Measurements from ENCODE around the gene RNF180. TPM values are rescaled to one million over a fixed set of nuclear protein-coding genes. Genes with fewer than 3 reads are reported as not detected.
"Not testable (repeated sequence)": the region's sequence is repeated elsewhere in the genome, so short reads cannot be mapped to it uniquely, and the experiment has no call there.

Gene RNF180
- total RNA-seq, 2 donors from 2014 or later: not detected

DNA sequence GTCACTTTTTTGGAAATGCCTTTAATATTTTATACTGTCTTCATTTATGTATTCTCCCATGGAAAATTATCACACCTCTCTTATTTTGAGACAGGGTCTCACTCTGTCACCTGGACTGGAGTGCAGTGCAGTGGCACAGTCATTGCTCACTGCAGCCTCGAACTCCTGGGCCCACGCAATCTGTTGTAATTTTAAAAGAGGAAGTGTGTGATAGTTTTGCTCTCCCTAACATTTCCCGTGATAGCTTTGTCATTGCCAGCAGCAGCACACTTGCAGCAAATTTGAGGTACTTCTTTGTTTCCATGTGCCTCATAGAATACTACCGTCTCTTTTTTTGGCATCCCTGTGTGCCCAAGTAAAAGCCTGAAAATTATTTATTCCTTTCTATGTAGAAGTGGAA, 103.5 kb downstream of the RNF180 start:
- Mint-ChIP-seq H3K27ac (no peak overlapping the region), H3K36me3 (no peaks in the 10 kb centered on the region), H3K27me3 (no peaks in the 10 kb centered on the region), H3K4me1 (ENCODE audit: low read depth in 2 of 2) (no peaks in the 10 kb centered on the region), H3K4me3 (no peak overlapping the region), H3K9me3 (peaks cover 10% of the 10 kb centered on the region)
- ATAC-seq: no peak
- no peak for DNase-seq (ENCODE audit: low spot score)

DNA sequence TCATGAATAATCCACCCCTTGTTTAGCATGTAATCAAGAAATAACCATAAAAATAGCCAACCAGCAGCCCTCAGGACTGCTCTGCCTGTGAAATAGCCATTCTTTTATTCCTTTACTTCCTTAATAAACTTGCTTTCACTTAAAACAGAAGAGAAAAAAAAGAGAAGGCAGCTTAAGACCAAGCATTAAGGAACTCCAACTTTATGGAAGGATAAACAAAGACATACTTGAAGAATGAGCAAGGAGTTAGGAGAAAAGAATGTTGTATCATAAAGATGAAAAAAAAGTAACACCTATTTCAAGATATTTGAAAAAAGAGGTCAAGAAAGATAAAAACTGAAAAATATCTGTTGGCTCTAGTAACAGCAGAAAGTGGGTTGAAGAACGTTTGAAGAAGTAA, 107.6 kb downstream of the RNF180 start:
- Mint-ChIP-seq H3K36me3 (no peaks in the 10 kb centered on the region), H3K4me1 (ENCODE audit: low read depth in 2 of 2) (no peaks in the 10 kb centered on the region), H3K27me3 (no peaks in the 10 kb centered on the region), H3K4me3 (no peak overlapping the region), H3K27ac (no peak overlapping the region), H3K9me3 (peaks cover 18% of the 10 kb centered on the region)
- ATAC-seq (no peak), DNase-seq (ENCODE audit: low spot score) (no peak)

DNA sequence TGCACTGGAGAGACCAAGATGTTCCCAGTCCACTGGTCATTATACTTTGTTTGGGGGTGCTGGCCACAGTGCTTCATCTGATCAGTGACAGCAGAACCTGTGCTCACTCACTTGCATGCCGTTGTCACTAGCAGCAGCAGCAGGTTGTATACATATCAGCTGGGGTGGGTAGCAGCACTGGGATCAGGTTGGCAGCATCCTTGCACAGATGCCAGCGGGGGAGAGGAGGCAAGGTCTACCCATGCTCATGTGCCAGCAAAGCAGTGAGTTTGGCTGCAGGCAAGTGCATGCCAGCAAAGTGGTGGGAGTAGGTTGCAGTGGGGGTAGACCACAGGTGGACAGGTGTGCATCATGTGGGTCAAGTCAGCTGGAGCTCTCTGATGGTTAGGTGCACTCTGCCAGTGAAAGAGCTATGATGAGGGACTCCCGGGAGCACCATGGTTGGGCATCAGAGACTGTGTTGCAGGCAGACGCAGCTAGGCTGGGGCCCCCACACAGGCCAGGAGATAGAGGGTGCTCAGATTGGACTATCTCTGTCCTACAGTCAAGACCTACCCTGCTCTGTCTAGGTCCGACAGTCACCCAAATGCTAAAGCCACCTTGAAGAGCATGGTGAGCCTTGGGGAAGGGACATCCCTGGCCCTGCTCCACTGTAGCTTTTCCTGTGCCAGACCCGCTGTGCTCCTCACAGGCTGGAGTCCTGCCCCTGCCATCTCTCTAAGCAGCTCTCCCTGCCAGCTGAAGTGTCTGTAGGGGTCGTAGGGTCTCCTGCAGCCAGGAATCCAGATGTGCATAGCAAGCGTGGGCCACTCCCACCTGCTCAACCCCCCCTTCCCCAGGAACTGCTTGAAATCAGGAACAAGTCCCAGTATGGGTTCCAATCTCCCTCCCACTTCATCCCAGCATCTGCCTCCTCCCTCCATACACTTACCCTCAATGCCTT, 119.8 kb downstream of the RNF180 start:
- Mint-ChIP-seq H3K4me1 (ENCODE audit: low read depth in 2 of 2) (no peaks in the 10 kb centered on the region), H3K27ac (no peak overlapping the region), H3K36me3 (peaks cover 25% of the 10 kb centered on the region), H3K27me3 (no peaks in the 10 kb centered on the region), H3K4me3 (no peak overlapping the region), H3K9me3 (peaks cover 41% of the 10 kb centered on the region)
- no peak for DNase-seq (ENCODE audit: low spot score)
- ATAC-seq: no peak

DNA sequence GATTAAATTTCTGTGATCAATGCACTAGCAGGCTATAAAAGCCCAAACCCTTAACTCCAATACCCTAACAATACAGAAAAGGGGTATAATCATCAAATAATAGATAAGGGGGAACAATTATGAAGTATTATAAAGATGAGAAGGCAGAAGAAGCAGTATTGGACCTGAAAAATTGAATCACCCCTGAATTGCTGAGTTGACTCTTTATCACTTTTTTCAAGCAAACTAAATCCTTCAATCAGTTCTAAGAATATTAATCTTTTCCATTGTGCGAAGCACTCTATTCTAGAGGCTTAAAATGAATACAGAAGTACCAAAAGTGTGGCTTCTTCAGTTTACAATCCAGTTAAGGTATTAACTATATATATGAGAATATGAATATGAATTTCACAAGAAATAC, 120.7 kb downstream of the RNF180 start:
- DNase-seq (ENCODE audit: low spot score): no peak
- no peak overlapping the region for H3K4me3 Mint-ChIP-seq
- no peaks in the 10 kb centered on the region for H3K4me1 Mint-ChIP-seq (ENCODE audit: low read depth in 2 of 2)
- peaks cover 39% of the 10 kb centered on the region for H3K9me3 Mint-ChIP-seq
- H3K27ac Mint-ChIP-seq: no peak overlapping the region
- peaks cover 25% of the 10 kb centered on the region for H3K36me3 Mint-ChIP-seq
- ATAC-seq: no peak
- H3K27me3 Mint-ChIP-seq: no peaks in the 10 kb centered on the region

DNA sequence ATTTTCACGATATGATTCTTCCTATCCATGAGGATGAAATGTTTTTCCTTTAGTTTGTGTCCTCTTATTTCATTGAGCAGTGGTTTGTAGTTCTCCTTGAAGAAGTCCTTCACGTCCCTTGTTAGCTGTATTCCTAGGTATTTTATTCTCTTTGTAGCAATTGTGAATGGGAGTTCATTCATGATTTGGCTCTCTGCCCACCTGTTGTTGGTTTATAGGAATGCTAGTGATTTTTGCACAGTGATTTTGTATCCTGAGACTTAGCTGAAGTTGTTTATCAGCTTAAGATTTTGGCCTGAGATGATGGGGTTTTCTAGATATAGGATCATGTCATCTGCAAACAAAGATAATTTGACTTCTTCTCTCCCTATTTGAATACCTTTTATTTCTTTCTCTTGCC, 122.9 kb downstream of the RNF180 start:
- Mint-ChIP-seq H3K9me3 (peaks cover 29% of the 10 kb centered on the region), H3K36me3 (peaks cover 25% of the 10 kb centered on the region)
- H3K4me3 Mint-ChIP-seq; H3K4me1 Mint-ChIP-seq (ENCODE audit: low read depth in 2 of 2); H3K27ac Mint-ChIP-seq; H3K27me3 Mint-ChIP-seq; ATAC-seq; DNase-seq (ENCODE audit: low spot score): not testable (repeated sequence)

DNA sequence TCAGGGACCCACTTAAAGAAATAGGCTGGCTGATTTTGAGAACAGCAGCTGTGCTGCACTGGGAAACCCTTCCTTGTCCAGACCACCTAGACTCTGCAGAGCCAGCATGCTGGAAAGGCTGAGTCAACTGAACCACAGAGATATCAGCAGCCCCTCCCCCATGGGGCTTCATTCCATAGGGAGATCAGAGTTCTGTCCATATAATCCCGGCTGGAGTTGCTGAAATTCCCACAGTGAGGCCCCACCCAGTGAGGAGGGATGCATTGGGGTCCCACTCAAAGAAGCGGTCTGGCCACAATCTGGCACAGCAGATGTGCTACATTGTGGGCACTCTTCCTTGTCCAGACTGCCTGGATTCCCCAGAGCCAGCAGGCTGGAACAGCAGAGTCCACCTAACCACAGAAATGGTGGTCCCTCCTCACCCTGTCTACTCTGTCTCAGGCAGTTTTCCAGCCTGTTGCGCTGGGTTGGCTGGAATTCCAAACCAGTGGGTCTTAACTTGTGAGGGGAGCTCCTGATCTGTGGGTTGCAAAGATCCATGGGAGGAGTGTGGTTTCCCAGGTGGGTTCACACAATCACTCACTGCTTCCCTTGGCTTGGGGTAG, 127.1 kb downstream of the RNF180 start:
- no peak overlapping the region for H3K27ac Mint-ChIP-seq
- H3K27me3 Mint-ChIP-seq: no peaks in the 10 kb centered on the region
- no peak overlapping the region for H3K4me3 Mint-ChIP-seq
- H3K36me3 Mint-ChIP-seq: peaks cover 12% of the 10 kb centered on the region
- ATAC-seq (peak in 1 of 2 donors; percentile 17), DNase-seq (ENCODE audit: low spot score) (no peak)
- peaks cover 25% of the 10 kb centered on the region for H3K9me3 Mint-ChIP-seq
- no peaks in the 10 kb centered on the region for H3K4me1 Mint-ChIP-seq (ENCODE audit: low read depth in 2 of 2)

DNA sequence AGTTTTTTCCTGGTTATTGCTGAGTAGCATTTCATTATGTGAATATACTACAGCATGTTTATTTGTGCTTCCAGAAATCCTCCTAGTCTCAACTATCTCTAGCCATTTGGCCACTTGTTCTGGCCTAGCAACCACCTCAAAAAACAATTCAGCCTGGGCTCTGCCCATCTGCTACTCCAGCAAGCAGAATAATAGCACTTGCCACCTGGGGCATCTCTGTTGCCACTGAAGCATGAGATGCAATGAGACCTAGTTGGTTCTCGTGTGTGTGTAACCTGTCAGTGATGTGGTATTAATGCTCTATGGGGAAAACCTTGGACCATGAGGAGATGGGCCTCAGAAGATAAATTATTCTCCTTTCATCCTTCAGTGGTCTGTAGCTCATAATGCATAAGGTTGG, 129.5 kb downstream of the RNF180 start:
- ATAC-seq (no peak), DNase-seq (ENCODE audit: low spot score) (no peak)
- H3K27me3 Mint-ChIP-seq: no peaks in the 10 kb centered on the region
- H3K9me3 Mint-ChIP-seq: peaks cover 15% of the 10 kb centered on the region
- no peak overlapping the region for H3K4me3 Mint-ChIP-seq
- no peak overlapping the region for H3K27ac Mint-ChIP-seq
- no peaks in the 10 kb centered on the region for H3K4me1 Mint-ChIP-seq (ENCODE audit: low read depth in 2 of 2)
- peaks cover 8% of the 10 kb centered on the region for H3K36me3 Mint-ChIP-seq

DNA sequence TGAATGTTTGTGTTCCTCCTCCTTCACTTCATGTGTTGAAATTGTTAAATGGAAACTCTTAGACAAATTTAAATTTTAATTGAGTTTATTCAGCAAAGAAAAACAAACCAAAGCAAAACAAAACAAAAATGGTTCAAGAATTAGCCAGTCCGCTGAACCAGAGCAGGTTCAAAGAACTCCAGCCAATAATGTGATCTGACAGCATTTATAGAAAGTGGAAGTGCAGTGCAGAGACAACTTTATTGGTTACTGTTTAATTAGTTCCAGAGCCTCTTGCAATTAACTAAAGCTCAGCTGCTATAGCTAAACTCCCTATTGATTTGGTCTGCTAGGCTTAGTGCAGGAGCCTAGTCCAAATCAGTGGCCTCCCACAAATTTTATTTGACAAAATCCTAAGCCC, 132.9 kb downstream of the RNF180 start:
- H3K27ac Mint-ChIP-seq: no peak overlapping the region
- H3K4me1 Mint-ChIP-seq (ENCODE audit: low read depth in 2 of 2): no peaks in the 10 kb centered on the region
- H3K4me3 Mint-ChIP-seq: no peak overlapping the region

DNA sequence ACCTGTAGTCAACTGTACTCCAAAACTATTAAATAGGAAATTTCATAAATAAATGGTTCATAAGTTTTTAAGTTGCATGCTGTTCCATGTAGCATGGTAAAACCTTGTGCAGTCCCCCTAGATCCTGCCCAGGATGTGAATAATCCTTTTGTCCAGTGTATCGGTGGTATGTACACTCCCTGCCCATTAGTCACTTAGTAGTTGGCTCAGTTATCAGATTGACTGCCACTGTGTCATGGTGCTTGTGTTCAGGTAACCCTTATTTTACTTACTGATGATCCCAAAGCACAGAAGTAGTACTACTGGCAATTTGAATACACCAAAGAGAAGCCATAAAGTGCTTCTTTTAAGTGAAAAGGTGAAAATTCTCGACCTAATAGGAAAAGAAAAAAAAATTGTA, 134.2 kb downstream of the RNF180 start:
- ATAC-seq (no peak), DNase-seq (ENCODE audit: low spot score) (no peak)
- H3K9me3 Mint-ChIP-seq: peaks cover 13% of the 10 kb centered on the region
- no peak overlapping the region for H3K27ac Mint-ChIP-seq
- H3K27me3 Mint-ChIP-seq: no peaks in the 10 kb centered on the region
- no peaks in the 10 kb centered on the region for H3K4me1 Mint-ChIP-seq (ENCODE audit: low read depth in 2 of 2)
- H3K4me3 Mint-ChIP-seq: no peak overlapping the region
- H3K36me3 Mint-ChIP-seq: no peaks in the 10 kb centered on the region

More for the DNA sequence above, 132.9 kb downstream of the RNF180 start:
- no peak for ATAC-seq
- no peak for DNase-seq (ENCODE audit: low spot score)
- Mint-ChIP-seq H3K27me3 (no peaks in the 10 kb centered on the region), H3K36me3 (no peaks in the 10 kb centered on the region), H3K9me3 (peaks cover 13% of the 10 kb centered on the region)

DNA sequence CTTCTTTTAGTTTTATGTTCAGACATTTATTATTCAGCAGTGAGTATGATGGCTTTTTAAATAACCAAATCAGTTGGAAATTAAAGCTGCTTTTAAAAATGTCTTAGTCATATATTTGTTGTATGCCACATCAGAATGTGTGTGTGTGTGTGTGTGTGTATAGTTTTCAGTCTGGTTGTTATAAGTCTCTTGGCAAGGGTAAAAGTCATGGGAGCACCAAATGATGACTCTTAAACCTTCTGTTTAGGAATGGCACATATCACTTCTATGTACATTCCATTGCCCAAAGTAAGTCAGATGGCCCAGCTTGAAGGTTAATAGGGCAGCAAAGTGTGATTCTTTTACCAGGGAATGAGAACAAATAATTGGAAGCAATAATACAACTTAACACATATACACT, 135.9 kb downstream of the RNF180 start:
- DNase-seq (ENCODE audit: low spot score) (no peak), ATAC-seq (no peak)
- no peaks in the 10 kb centered on the region for H3K36me3 Mint-ChIP-seq
- H3K4me1 Mint-ChIP-seq (ENCODE audit: low read depth in 2 of 2): no peaks in the 10 kb centered on the region
- no peak overlapping the region for H3K4me3 Mint-ChIP-seq
- no peak overlapping the region for H3K27ac Mint-ChIP-seq
- H3K9me3 Mint-ChIP-seq: peaks cover 11% of the 10 kb centered on the region
- no peaks in the 10 kb centered on the region for H3K27me3 Mint-ChIP-seq

DNA sequence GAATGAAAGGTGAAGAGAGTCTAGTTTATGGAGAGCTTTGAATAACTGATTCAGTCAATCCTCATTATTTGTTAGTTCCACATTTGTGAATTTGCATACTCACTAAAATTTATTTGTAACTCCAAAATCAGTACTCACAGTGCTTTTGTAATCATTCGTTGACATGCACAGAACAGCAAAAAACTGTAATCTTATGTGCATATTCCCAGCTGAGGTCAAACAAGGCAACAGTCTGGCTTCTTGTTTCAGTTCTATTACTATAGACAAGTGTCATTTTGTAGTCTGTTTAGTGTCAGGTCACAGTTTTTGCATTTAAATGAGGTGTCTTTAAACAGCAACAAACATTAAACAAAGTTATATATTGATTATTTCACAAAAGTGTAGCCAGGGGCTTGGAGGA, 142.5 kb downstream of the RNF180 start:
- no peak overlapping the region for H3K4me3 Mint-ChIP-seq
- H3K36me3 Mint-ChIP-seq: no peaks in the 10 kb centered on the region
- H3K9me3 Mint-ChIP-seq: peaks cover 17% of the 10 kb centered on the region
- H3K27ac Mint-ChIP-seq: no peak overlapping the region
- DNase-seq (ENCODE audit: low spot score): no peak
- no peaks in the 10 kb centered on the region for H3K4me1 Mint-ChIP-seq (ENCODE audit: low read depth in 2 of 2)
- H3K27me3 Mint-ChIP-seq: no peaks in the 10 kb centered on the region
- ATAC-seq: no peak

DNA sequence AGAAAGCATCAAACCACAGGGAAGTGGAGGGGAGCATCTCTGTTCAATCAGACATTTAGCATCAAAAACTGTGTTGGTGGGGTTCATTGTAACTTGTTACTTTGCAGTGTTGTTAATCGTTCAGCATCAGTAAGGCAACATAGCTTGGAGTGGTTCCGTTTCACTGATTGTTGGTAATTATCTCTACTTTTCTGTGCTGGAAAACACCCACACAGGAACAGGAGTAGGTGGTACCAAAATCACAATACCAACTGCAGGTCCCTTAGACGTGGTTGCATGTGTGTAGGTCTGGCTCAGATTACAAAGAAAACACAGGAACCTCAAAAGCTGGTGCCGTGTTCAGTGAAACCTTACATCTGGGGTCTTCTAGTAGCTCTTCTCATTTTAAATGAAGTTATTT, 146.8 kb downstream of the RNF180 start:
- no peaks in the 10 kb centered on the region for H3K4me1 Mint-ChIP-seq (ENCODE audit: low read depth in 2 of 2)
- no peak overlapping the region for H3K4me3 Mint-ChIP-seq
- no peak overlapping the region for H3K27ac Mint-ChIP-seq
- no peaks in the 10 kb centered on the region for H3K36me3 Mint-ChIP-seq
- peaks cover 12% of the 10 kb centered on the region for H3K9me3 Mint-ChIP-seq
- DNase-seq (ENCODE audit: low spot score): no peak
- H3K27me3 Mint-ChIP-seq: no peaks in the 10 kb centered on the region
- ATAC-seq: no peak

DNA sequence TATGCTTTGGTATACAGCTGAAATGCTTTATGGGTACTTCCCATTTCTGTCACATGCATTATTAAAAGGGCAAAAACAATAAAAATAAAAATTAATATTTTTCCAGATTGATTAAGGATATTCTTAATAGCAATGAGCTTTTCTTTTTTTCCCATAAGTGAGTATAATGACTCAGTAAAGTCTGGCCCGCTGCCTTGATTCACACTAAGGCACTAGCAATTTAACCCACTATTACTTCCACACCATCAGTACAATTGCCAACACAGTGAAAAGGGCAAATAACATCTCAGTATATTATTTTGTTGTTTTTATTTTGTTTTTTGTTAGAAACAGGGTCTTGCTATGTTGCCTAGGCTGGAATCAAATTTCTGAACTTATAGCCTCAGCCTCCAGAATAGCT, 150.1 kb downstream of the RNF180 start:
- ATAC-seq (no peak), DNase-seq (ENCODE audit: low spot score) (no peak)
- Mint-ChIP-seq H3K36me3 (no peaks in the 10 kb centered on the region), H3K4me1 (ENCODE audit: low read depth in 2 of 2) (no peaks in the 10 kb centered on the region), H3K9me3 (peaks cover 9% of the 10 kb centered on the region), H3K4me3 (no peak overlapping the region), H3K27ac (no peak overlapping the region), H3K27me3 (no peaks in the 10 kb centered on the region)

DNA sequence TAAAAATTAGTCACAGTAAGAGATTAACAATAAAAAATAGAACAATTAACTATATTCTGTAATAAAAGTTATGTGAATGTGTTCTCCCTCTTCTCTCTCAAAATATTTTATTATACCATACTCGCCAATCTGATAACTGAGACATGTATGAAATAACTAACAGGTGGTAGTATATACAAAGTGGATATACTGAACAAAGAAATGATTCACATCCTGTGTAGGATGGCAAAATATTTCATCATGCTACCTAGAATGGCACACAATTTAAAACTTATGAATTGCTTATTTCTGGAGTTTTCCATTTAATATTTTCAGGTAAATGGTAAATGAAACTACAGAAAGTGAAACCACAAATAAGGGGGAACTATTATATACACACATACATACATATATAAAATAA, 152.5 kb downstream of the RNF180 start:
- no peak overlapping the region for H3K27ac Mint-ChIP-seq
- H3K27me3 Mint-ChIP-seq: no peaks in the 10 kb centered on the region
- no peaks in the 10 kb centered on the region for H3K9me3 Mint-ChIP-seq
- H3K4me3 Mint-ChIP-seq: no peak overlapping the region
- DNase-seq (ENCODE audit: low spot score) (no peak), ATAC-seq (no peak)
- no peaks in the 10 kb centered on the region for H3K36me3 Mint-ChIP-seq
- no peaks in the 10 kb centered on the region for H3K4me1 Mint-ChIP-seq (ENCODE audit: low read depth in 2 of 2)
